CD14-positive monocyte (primary cell): ENCODE data around the gene ELF1. TPM values are rescaled to one million over a fixed set of nuclear protein-coding genes. Genes with fewer than 3 reads are reported as not detected.
A peak's percentile ranks its signal among the peaks of the same experiment; 100 is the strongest.

Source experiments
- DNase-seq, 3 donors: peaks; one replicate each; pipeline ENCODE4 v3.0.0-alpha.2; 2011 to 2022
- H2AFZ ChIP-seq: 2 replicates; pipeline ENCODE4 v1.6.0; 2012; ENCODE audit warnings: mild to moderate bottlenecking, low read depth, low read length, inconsistent platforms; ENCODE audit not compliant: insufficient read depth, poor library complexity, severe bottlenecking
- H3K27ac ChIP-seq, 2 donors: 1 replicate in 1 of 2; 2 replicates in 1 of 2; pipeline ENCODE4 v1.5.1; 2012 to 2013; ENCODE audit warnings: low read length in 2 of 2, control low read depth in 1 of 2, inconsistent platforms in 1 of 2, low read depth in 1 of 2, mild to moderate bottlenecking in 1 of 2
- H3K27me3 ChIP-seq, 2 donors: one replicate each; pipeline versions ENCODE4 v1.6.0 to v1.6.1; 2011 to 2013; ENCODE audit warnings: low read length in 2 of 2; ENCODE audit not compliant: control insufficient read depth in 2 of 2, insufficient read depth in 2 of 2
- H3K36me3 ChIP-seq, 2 donors: replicated peaks in 1 of 2; 1 replicate in 1 of 2; 2 replicates in 1 of 2; pipeline versions ENCODE4 v1.5.1 to v1.6.1; 2012 to 2013; ENCODE audit warnings: low read length in 2 of 2, control low read depth in 1 of 2, inconsistent platforms in 1 of 2, mild to moderate bottlenecking in 1 of 2; ENCODE audit not compliant: insufficient read depth in 2 of 2, control insufficient read depth in 1 of 2
- H3K4me1 ChIP-seq, 2 donors: 1 replicate in 1 of 2; 2 replicates in 1 of 2; pipeline versions ENCODE4 v1.5.1 to v1.6.1; 2012 to 2013; ENCODE audit warnings: low read length in 2 of 2, control low read depth in 1 of 2, inconsistent platforms in 1 of 2, mild to moderate bottlenecking in 1 of 2, moderate library complexity in 1 of 2; ENCODE audit not compliant: insufficient read depth in 2 of 2, control insufficient read depth in 1 of 2
- H3K4me2 ChIP-seq: replicated peaks from 2 replicates; pipeline ENCODE3; 2012; ENCODE audit warnings: low read length, moderate library complexity, mild to moderate bottlenecking; ENCODE audit not compliant: poor library complexity, severe bottlenecking; ENCODE audit errors: extremely low read depth
- H3K4me3 ChIP-seq, 3 experiments: fragments of 200-600 bp in 1 of 3; sonication (generic) in 1 of 3; replicated peaks in 1 of 3; 1 replicate in 2 of 3; 2 replicates in 1 of 3; pipeline ENCODE4 v1.5.1; 2011 to 2013; ENCODE audit warnings: low read length in 3 of 3, mild to moderate bottlenecking in 3 of 3, control low read depth in 2 of 3, low read depth in 2 of 3, inconsistent platforms in 1 of 3, moderate library complexity in 1 of 3
- H3K79me2 ChIP-seq: 2 replicates; pipeline ENCODE4 v1.6.0; 2012; ENCODE audit warnings: mild to moderate bottlenecking, control low read depth, inconsistent platforms, low read length, moderate library complexity; ENCODE audit not compliant: insufficient read depth
- H3K9ac ChIP-seq: 2 replicates; pipeline ENCODE4 v1.6.0; 2017; ENCODE audit warnings: low read length, mild to moderate bottlenecking; ENCODE audit not compliant: insufficient read depth, poor library complexity, severe bottlenecking
- H3K9me3 ChIP-seq, 2 donors: replicated peaks in 1 of 2; 1 replicate in 1 of 2; 2 replicates in 1 of 2; pipeline versions ENCODE4 v1.5.1 to v1.6.1; 2012 to 2013; ENCODE audit warnings: low read length in 2 of 2, control low read depth in 1 of 2; ENCODE audit not compliant: control insufficient read depth in 1 of 2, insufficient read depth in 1 of 2
- H4K20me1 ChIP-seq: 2 replicates; pipeline ENCODE4 v1.6.0; 2012; ENCODE audit warnings: mild to moderate bottlenecking, low read length, control low read depth, moderate library complexity; ENCODE audit not compliant: insufficient read depth
- H3K27ac Mint-ChIP-seq, 7 donors: one replicate each; pipeline ENCODE4 v1.8.0; 2020; ENCODE audit warnings: mild to moderate bottlenecking in 7 of 7, mixed read lengths in 7 of 7, moderate library complexity in 6 of 7, inconsistent platforms in 2 of 7
- H3K27me3 Mint-ChIP-seq, 3 donors: one replicate each; pipeline ENCODE4 v1.8.0; 2021 to 2022; ENCODE audit warnings: low read depth in 3 of 3, mild to moderate bottlenecking in 3 of 3, mixed read lengths in 3 of 3, moderate library complexity in 3 of 3, inconsistent platforms in 1 of 3
- H3K36me3 Mint-ChIP-seq, 2 donors: one replicate each; pipeline ENCODE4 v1.8.0; 2020; ENCODE audit warnings: mixed read lengths in 2 of 2, inconsistent platforms in 1 of 2, mild to moderate bottlenecking in 1 of 2
- H3K4me1 Mint-ChIP-seq: one replicate; pipeline ENCODE4 v1.8.0; 2020; ENCODE audit warnings: mild to moderate bottlenecking, mixed read lengths
- H3K4me3 Mint-ChIP-seq, 2 donors: one replicate each; pipeline ENCODE4 v1.8.0; 2020; ENCODE audit warnings: mild to moderate bottlenecking in 2 of 2, mixed read lengths in 2 of 2, moderate library complexity in 1 of 2
- H3K9me3 Mint-ChIP-seq, 7 donors: one replicate each; pipeline ENCODE4 v1.8.0; 2020 to 2022; ENCODE audit warnings: mixed read lengths in 7 of 7, mild to moderate bottlenecking in 6 of 7, moderate library complexity in 6 of 7, inconsistent platforms in 2 of 7
- WGBS: methylation state at CpG from one replicate; pipeline ENCODE4 v1.1.5; 2013; ENCODE audit warnings: missing lambda C conversion rate; ENCODE audit not compliant: insufficient coverage; 5-methylcytosine and 5-hydroxymethylcytosine counted together
- intact Hi-C, 2 donors: fragments of 100-400 bp; cut with micrococcal nuclease; formaldehyde crosslinking; loops; one replicate each; pipeline versions ENCODE4 v1.15.0 to v1.15.1; 2023
- polyA plus RNA-seq, 3 donors: library from polyadenylated mRNA; depleted of rRNA in 1 of 3; unstranded in 2 of 3; stranded (reverse) in 1 of 3; fragments of 300-500 nt in 2 of 3; fragments of >200 nt in 1 of 3; fragmentation: Illumina TruSeq in 2 of 3; gene quantifications; 1 replicate in 2 of 3; 2 replicates in 1 of 3; pipeline ENCODE4 v1.2.3, GENCODE V29; 2012 to 2021
- TF ChIP-seq, protein P1 (sequence below): fragments of 200-600 bp; IDR thresholded peaks from one replicate; pipeline ENCODE4 v1.8.0; 2022; ENCODE audit warnings: antibody characterized with exemption, mild to moderate bottlenecking

Gene ELF1
- polyA plus RNA-seq, 3 donors: 63.1 to 83.3 (median 83.3) TPM

DNA sequence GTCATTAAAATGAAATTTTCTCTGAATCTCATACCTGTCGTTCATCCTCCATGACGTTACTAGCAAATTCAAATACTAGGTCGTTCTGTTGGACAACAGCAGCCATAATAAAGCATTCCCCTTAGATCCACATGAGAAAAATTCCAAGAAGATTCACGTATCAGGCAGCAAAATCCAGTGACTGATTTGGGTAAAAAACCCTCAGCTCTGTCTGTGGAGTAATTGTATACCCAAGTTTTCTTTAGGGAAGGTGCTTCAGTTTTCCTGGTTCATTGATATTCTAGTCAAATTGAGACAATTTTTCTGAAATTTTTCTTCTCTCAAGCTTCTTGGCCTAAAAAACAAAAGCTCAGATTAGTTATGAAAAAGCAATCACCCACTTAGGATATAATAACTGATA, 37.2 kb downstream of the ELF1 start:
- Histone ChIP-seq H4K20me1 (peaks cover 52% of the 10 kb centered on the region), H3K79me2 (peaks cover 100% of the 10 kb centered on the region), H3K4me3 (peak overlapping the region; percentile 56 to 99 (median 92)), H3K36me3 (peaks cover 3 to 11% of the 10 kb centered on the region in 2 donors), H3K9ac (peak overlapping the region; percentile 70), H2AFZ (no peak overlapping the region), H3K27me3 (no peaks in the 10 kb centered on the region), H3K4me2 (peak overlapping the region; percentile 93), H3K27ac (peak overlapping the region; percentile 35 to 91), H3K9me3 (no peaks in the 10 kb centered on the region), H3K4me1 (peaks cover 65 to 89% of the 10 kb centered on the region in 2 donors)
- no CpG with 5 or more reads among the region's 4 CpGs for WGBS
- no peaks in the 10 kb centered on the region for H3K9me3 Mint-ChIP-seq
- peaks cover 26 to 29% of the 10 kb centered on the region in 2 donors for H3K36me3 Mint-ChIP-seq
- H3K27me3 Mint-ChIP-seq: no peaks in the 10 kb centered on the region
- H3K4me1 Mint-ChIP-seq: peaks cover 61% of the 10 kb centered on the region
- peak overlapping the region; percentile 87 to 99 (median 96) for H3K27ac Mint-ChIP-seq
- no peak for DNase-seq
- TF ChIP-seq, protein P1, sequence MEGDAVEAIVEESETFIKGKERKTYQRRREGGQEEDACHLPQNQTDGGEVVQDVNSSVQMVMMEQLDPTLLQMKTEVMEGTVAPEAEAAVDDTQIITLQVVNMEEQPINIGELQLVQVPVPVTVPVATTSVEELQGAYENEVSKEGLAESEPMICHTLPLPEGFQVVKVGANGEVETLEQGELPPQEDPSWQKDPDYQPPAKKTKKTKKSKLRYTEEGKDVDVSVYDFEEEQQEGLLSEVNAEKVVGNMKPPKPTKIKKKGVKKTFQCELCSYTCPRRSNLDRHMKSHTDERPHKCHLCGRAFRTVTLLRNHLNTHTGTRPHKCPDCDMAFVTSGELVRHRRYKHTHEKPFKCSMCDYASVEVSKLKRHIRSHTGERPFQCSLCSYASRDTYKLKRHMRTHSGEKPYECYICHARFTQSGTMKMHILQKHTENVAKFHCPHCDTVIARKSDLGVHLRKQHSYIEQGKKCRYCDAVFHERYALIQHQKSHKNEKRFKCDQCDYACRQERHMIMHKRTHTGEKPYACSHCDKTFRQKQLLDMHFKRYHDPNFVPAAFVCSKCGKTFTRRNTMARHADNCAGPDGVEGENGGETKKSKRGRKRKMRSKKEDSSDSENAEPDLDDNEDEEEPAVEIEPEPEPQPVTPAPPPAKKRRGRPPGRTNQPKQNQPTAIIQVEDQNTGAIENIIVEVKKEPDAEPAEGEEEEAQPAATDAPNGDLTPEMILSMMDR: no peak
- peak overlapping the region; percentile 85 to 92 for H3K4me3 Mint-ChIP-seq
- intact Hi-C loops: loop anchor here (2.0 to 5.0 kb wide), 4 partner anchors 15 to 80 kb away; partner anchors contain the start of genes ELF1 (in 2 of the 2) and WBP4 (in 1 of the 2)

DNA sequence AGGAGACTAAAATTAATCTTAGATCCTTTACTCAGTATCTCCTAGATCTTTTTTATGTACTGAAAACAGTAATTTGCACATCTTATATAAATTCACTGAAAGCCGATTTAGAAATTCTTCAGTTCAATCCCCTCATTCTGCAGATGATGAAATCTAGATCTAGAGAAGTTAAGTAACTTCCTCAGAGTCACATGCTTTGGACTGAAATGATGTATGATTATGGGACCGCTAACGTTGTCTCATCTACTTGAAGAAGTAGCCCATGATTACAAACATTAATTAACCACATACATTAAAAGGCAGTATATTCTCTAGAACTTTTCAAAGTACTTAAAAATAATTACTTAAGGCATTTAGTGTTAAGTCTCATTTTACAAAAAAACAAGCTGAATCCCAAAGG, 37.8 kb downstream of the ELF1 start:
- Mint-ChIP-seq H3K27me3 (no peaks in the 10 kb centered on the region), H3K36me3 (peaks cover 31 to 32% of the 10 kb centered on the region in 2 donors), H3K9me3 (no peaks in the 10 kb centered on the region), H3K4me1 (peaks cover 63% of the 10 kb centered on the region), H3K4me3 (peak overlapping the region; percentile 85 to 92), H3K27ac (peak overlapping the region; percentile 87 to 99 (median 96))
- Histone ChIP-seq H3K4me1 (peaks cover 66 to 89% of the 10 kb centered on the region in 2 donors), H3K9me3 (no peaks in the 10 kb centered on the region), H3K27ac (peak overlapping the region; percentile 58 to 91), H4K20me1 (peaks cover 56% of the 10 kb centered on the region), H3K79me2 (peaks cover 100% of the 10 kb centered on the region), H3K36me3 (peaks cover 4 to 12% of the 10 kb centered on the region in 2 donors), H3K4me2 (peak overlapping the region; percentile 93), H3K4me3 (peak overlapping the region; percentile 56 to 99 (median 92)), H3K9ac (peak overlapping the region; percentile 70), H2AFZ (no peak overlapping the region), H3K27me3 (no peaks in the 10 kb centered on the region)
- TF ChIP-seq, protein P1: no peak
- DNase-seq: peak; percentile 74 to 89 (median 88)
- WGBS: no CpG with 5 or more reads among the region's 3 CpGs
- intact Hi-C loops: loop anchor here (2.0 to 5.0 kb wide), 3 partner anchors 15 to 81 kb away; partner anchors contain the start of genes ELF1 (in 2 of the 2) and WBP4 (in 1 of the 2)
